Measurements from ENCODE around the gene SHKBP1. TPM values are rescaled to one million over a fixed set of nuclear protein-coding genes. Genes with fewer than 3 reads are reported as not detected.
"Not testable (repeated sequence)": the region's sequence is repeated elsewhere in the genome, so short reads cannot be mapped to it uniquely, and the experiment has no call there.

SHKBP1 gene
- total and polyA plus RNA-seq, 4 experiments from 2014 or later, result 137 to 170 (median 161) TPM

DNA sequence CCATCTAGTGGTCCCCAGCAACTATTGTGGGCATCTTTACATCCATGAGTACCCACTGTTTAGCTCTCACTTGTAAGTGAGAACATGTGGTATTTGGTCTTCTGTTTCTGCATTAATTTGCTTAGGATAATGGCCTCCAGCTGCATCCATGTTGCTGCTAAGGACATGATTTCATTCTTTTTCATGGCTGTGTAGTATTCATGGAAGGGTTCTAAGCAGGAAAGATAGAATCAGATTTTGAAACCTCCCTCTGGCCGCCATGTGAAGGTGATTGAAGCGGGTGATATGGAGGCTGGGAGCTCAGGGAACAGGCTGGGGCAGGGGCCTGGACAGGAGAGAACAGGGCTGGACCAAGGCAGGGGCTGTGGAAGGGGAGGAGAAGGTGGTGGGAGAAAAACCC, 44.6 kb downstream of the SHKBP1 start:
- H3K9me3 ChIP-seq (ENCODE audit: control insufficient read depth in 1 of 2, low read length in 2 of 2), result no peaks in the 10 kb centered on the region
- H3K4me1 ChIP-seq (ENCODE audit: insufficient read depth, low read length), result no peaks in the 10 kb centered on the region
- CTCF ChIA-PET (ENCODE audit: partially characterized antibody), result interaction anchor here (0.7 to 5.1 kb wide), 7 partner anchors 13 to 92 kb away, joined by 3 to 47 read pairs (median 5); partner anchors contain the start of gene LTBP4
- no peaks in the 10 kb centered on the region for H3K27me3 Mint-ChIP-seq
- DNase-seq, result no peak
- intact Hi-C loops (cut with micrococcal nuclease), result no loop called here
- peaks cover 18% of the 10 kb centered on the region for H3K36me3 ChIP-seq (ENCODE audit: insufficient read depth, low read length)
- POLR2A ChIA-PET (ENCODE audit: partially characterized antibody), result interaction anchor here (1.5 to 2.5 kb wide), 2 partner anchors 12 to 16 kb away, joined by 5 to 8 read pairs; no protein-coding TSS in a partner anchor
- H3K27ac ChIP-seq (ENCODE audit: low read depth, low read length), result no peak overlapping the region
- H3K27me3 ChIP-seq (ENCODE audit: insufficient read depth, low read length), result no peaks in the 10 kb centered on the region
- peak overlapping the region in 1 of 7 donors; percentile 18 for H3K27ac Mint-ChIP-seq
- H3K36me3 Mint-ChIP-seq, result peaks cover 38 to 45% of the 10 kb centered on the region in 2 donors
- no peak overlapping the region for H3K4me3 ChIP-seq (ENCODE audit: low read length in 2 of 2)
- H3K9me3 Mint-ChIP-seq, result no peaks in the 10 kb centered on the region
- H3K4me3 Mint-ChIP-seq, result no peak overlapping the region
- peaks cover 0 to 9% (median 4%) of the 10 kb centered on the region in 4 donors for H3K4me1 Mint-ChIP-seq

DNA sequence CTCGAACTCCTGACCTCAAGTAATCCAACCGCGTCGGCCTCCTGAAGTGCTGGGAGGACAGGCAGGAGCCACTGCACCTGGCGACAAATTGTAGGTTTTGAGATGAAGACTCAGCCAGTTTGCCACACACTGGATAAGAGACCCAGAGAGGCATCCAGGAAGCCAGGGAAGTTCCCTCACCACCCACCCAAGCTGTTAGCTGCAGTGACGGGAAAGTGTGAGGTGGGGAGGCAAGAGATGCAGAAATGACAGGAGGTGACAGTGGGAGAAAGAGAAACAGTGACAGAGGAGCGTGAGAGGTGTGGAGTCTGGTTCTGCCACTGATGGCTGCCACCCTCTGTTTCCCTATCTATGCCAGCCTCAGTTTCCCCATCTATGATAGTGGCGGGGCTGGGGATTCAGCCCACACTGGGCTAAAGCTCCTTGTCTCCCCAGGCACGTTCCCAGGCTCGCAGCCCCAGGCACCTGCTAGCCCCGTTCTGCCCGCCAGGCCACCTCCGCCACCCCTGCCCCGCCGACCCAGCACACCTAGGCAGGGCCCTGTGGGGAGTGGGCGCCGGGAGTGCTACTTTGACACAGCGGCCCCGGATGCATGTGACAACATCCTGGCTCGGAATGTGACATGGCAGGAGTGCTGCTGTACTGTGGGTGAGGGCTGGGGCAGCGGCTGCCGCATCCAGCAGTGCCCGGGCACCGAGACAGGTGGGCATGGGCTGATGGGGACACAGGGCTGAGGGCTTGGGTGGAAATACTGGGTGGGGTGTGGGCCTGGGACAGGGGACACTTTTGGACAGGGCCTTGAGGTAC, 45.5 kb downstream of the SHKBP1 start:
- Histone ChIP-seq H3K4me3 (ENCODE audit: low read length in 2 of 2) (no peak overlapping the region), H3K27me3 (ENCODE audit: insufficient read depth, low read length) (no peaks in the 10 kb centered on the region), H3K36me3 (ENCODE audit: insufficient read depth, low read length) (peaks cover 20% of the 10 kb centered on the region), H3K27ac (ENCODE audit: low read depth, low read length) (no peak overlapping the region), H3K9me3 (ENCODE audit: control insufficient read depth in 1 of 2, low read length in 2 of 2) (no peaks in the 10 kb centered on the region), H3K4me1 (ENCODE audit: insufficient read depth, low read length) (no peaks in the 10 kb centered on the region)
- Mint-ChIP-seq H3K27ac (peak overlapping the region in 1 of 7 donors; percentile 42), H3K4me3 (no peak overlapping the region), H3K36me3 (peaks cover 39 to 49% of the 10 kb centered on the region in 2 donors), H3K4me1 (peaks cover 0 to 4% (median 3%) of the 10 kb centered on the region in 4 donors), H3K9me3 (no peaks in the 10 kb centered on the region), H3K27me3 (no peaks in the 10 kb centered on the region)
- DNase-seq, result no peak
- intact Hi-C loops (cut with micrococcal nuclease), result no loop called here
- ChIA-PET CTCF (ENCODE audit: partially characterized antibody) (interaction anchor here (2.3 to 5.1 kb wide), 2 partner anchors 12 to 16 kb away, joined by 7 to 47 read pairs; no protein-coding TSS in a partner anchor), POLR2A (ENCODE audit: partially characterized antibody) (interaction anchor here (0.7 to 2.5 kb wide), 3 partner anchors 12 to 156 kb away, joined by 3 to 8 read pairs (median 5); partner anchors contain the start of gene RAB4B)

DNA sequence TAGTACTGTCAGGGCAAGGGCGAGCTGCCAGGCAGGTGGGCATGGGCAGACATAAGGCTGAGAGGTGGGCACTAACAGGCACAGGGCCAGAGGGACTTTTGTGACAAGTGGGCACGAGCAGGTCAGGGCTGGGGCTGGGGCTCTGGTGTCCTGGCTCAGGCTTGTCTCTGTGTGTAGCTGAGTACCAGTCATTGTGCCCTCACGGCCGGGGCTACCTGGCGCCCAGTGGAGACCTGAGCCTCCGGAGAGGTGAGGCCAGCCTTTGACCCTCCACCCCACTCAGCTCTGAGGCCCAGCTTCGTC, 46.1 kb downstream of the SHKBP1 start:
- no peaks in the 10 kb centered on the region for H3K9me3 ChIP-seq (ENCODE audit: control insufficient read depth in 1 of 2, low read length in 2 of 2)
- intact Hi-C loops (cut with micrococcal nuclease), result no loop called here
- Mint-ChIP-seq H3K4me3 (no peak overlapping the region), H3K4me1 (peaks cover 0 to 4% (median 3%) of the 10 kb centered on the region in 4 donors), H3K27me3 (no peaks in the 10 kb centered on the region), H3K27ac (no peak overlapping the region), H3K36me3 (peaks cover 39 to 52% of the 10 kb centered on the region in 2 donors), H3K9me3 (no peaks in the 10 kb centered on the region)
- DNase-seq, result no peak
- no peaks in the 10 kb centered on the region for H3K4me1 ChIP-seq (ENCODE audit: insufficient read depth, low read length)
- no peak overlapping the region for H3K4me3 ChIP-seq (ENCODE audit: low read length in 2 of 2)
- H3K36me3 ChIP-seq (ENCODE audit: insufficient read depth, low read length), result peaks cover 20% of the 10 kb centered on the region
- ChIA-PET CTCF (ENCODE audit: partially characterized antibody) (interaction anchor here (2.7 kb wide), 1 partner anchor 12 kb away, joined by 18 read pairs; no protein-coding TSS in a partner anchor), POLR2A (ENCODE audit: partially characterized antibody) (interaction anchor here (1.5 to 2.5 kb wide), 2 partner anchors 13 to 18 kb away, joined by 5 to 8 read pairs; no protein-coding TSS in a partner anchor)
- H3K27me3 ChIP-seq (ENCODE audit: insufficient read depth, low read length), result no peaks in the 10 kb centered on the region
- no peak overlapping the region for H3K27ac ChIP-seq (ENCODE audit: low read depth, low read length)

DNA sequence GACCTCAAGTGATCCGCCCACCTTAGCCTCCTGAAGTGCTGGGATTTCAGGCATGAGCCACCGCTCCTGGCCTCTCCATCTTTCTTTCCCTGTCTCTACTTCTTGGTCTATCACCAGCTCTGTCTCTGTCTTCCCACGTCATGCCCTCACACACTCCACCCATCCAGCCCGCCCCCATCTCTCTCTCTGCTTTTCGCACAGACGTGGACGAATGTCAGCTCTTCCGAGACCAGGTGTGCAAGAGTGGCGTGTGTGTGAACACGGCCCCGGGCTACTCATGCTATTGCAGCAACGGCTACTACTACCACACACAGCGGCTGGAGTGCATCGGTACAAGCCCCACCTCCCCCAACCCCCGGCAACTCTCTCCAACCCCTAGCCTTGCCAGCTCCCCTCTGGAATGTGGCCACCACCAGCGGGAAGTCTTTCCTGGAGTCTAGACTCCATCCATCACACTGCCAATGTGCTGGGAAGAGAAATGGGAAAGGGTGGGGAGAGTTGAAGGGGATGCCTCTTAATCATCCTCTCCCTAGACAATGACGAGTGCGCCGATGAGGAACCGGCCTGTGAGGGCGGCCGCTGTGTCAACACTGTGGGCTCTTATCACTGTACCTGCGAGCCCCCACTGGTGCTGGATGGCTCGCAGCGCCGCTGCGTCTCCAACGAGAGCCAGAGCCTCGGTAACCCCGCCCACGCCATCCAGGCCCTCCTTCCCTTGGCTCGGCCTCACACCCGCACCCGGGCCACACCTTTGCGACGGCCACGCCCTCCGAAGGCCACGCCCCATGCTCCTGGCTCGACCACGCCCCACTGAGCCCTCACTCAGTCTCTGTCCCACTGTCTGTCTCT, 47.0 kb downstream of the SHKBP1 start:
- ChIA-PET POLR2A (ENCODE audit: partially characterized antibody) (interaction anchor here (2.5 kb wide), 1 partner anchor 14 kb away, joined by 8 read pairs; no protein-coding TSS in a partner anchor), CTCF (ENCODE audit: partially characterized antibody) (interaction anchor here (2.7 kb wide), 1 partner anchor 11 kb away, joined by 18 read pairs; no protein-coding TSS in a partner anchor)
- Mint-ChIP-seq H3K27ac (peak overlapping the region in 1 of 7 donors; percentile 29), H3K36me3 (peaks cover 39 to 50% of the 10 kb centered on the region in 2 donors), H3K4me1 (peaks cover 0 to 4% (median 3%) of the 10 kb centered on the region in 4 donors), H3K27me3 (no peaks in the 10 kb centered on the region), H3K9me3 (no peaks in the 10 kb centered on the region), H3K4me3 (no peak overlapping the region)
- intact Hi-C loops (cut with micrococcal nuclease), result no loop called here
- Histone ChIP-seq H3K27ac (ENCODE audit: low read depth, low read length) (no peak overlapping the region), H3K4me3 (ENCODE audit: low read length in 2 of 2) (no peak overlapping the region), H3K36me3 (ENCODE audit: insufficient read depth, low read length) (peaks cover 20% of the 10 kb centered on the region), H3K9me3 (ENCODE audit: control insufficient read depth in 1 of 2, low read length in 2 of 2) (no peaks in the 10 kb centered on the region), H3K27me3 (ENCODE audit: insufficient read depth, low read length) (no peaks in the 10 kb centered on the region), H3K4me1 (ENCODE audit: insufficient read depth, low read length) (no peaks in the 10 kb centered on the region)
- DNase-seq, result no peak

DNA sequence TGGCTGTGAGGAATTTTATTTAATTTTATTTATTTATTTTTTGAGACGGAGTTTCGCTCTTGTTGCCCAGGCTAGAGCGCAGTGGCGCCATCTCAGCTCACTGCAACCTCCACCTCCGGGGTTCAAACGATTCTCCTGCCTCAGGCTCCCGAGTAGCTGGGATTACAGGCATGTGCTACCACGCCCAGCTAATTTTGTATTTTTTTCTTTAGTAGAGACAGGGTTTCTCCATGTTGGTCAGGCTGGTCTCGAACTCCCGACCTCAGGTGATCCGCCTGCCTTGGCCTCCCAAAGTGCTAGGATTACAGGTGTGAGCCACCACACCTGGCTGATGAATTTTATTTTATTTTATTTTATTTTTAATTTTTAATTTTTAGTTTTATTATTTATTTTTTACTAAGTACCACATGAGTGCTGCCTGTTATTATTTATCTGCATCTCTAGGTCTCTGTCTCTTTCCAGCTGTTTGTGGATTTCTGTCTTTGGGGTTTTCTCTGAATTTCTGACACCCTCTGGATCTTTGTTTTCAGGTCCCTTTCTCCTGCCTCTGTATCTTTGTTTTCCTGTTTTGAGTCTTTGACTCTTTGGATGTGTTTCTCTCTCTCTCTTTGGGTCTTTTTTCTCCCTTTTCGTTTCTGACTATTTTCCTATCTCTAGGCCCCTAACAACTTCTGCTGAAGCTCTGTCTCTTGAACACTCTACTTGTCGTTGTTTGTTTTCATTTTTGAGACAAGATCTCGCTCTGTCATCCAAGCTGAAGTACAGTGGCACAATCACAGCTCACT, 47.9 kb downstream of the SHKBP1 start:
- H3K27ac ChIP-seq (ENCODE audit: low read depth, low read length); H3K27me3 Mint-ChIP-seq; H3K9me3 ChIP-seq (ENCODE audit: control insufficient read depth in 1 of 2, low read length in 2 of 2); H3K27me3 ChIP-seq (ENCODE audit: insufficient read depth, low read length); H3K4me1 ChIP-seq (ENCODE audit: insufficient read depth, low read length); H3K4me3 Mint-ChIP-seq; H3K4me3 ChIP-seq (ENCODE audit: low read length in 2 of 2); H3K4me1 Mint-ChIP-seq; DNase-seq; H3K9me3 Mint-ChIP-seq; intact Hi-C loops (cut with micrococcal nuclease): not testable (repeated sequence)
- POLR2A ChIA-PET (ENCODE audit: partially characterized antibody), result interaction anchor here (1.1 kb wide), 1 partner anchor 16 kb away, joined by 3 read pairs; no protein-coding TSS in a partner anchor
- CTCF ChIA-PET (ENCODE audit: partially characterized antibody), result interaction anchor here (1.1 to 2.7 kb wide), 2 partner anchors 10 to 19 kb away, joined by 4 to 18 read pairs; no protein-coding TSS in a partner anchor
- H3K36me3 Mint-ChIP-seq, result peaks cover 37 to 43% of the 10 kb centered on the region in 2 donors
- peak overlapping the region in 3 of 7 donors; percentile 9 to 69 (median 65) for H3K27ac Mint-ChIP-seq
- peaks cover 16% of the 10 kb centered on the region for H3K36me3 ChIP-seq (ENCODE audit: insufficient read depth, low read length)

DNA sequence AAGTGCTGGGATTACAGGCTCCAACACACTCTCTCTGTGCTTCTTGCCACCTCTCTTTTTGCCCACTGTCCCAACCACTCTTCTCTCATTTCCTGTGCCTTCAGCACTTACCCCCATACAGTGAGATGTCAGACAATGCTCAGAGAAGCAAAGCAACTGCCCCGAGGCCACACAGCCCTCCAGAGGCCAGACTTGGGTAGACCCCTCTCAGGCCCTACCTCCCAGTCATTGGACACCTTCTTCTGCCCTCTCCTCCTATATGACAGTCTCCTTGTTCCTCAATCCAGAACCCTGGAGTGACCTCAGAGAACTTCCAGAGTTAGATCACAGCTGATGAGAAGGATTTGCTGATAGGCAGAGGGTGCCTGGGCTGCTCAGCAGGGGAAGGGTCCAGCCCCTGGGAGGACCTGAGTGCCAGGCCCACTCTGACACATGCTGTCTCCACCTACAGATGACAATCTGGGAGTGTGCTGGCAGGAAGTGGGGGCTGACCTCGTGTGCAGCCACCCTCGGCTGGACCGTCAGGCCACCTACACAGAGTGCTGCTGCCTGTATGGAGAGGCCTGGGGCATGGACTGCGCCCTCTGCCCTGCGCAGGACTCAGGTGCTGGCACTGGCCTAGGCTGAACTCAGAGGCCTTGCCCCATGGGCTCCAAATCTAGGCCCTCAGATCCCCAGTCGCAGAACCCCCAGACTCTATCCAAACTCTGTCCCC, 48.9 kb downstream of the SHKBP1 start:
- intact Hi-C loops (cut with micrococcal nuclease), result no loop called here
- Histone ChIP-seq H3K27ac (ENCODE audit: low read depth, low read length) (no peak overlapping the region), H3K36me3 (ENCODE audit: insufficient read depth, low read length) (peaks cover 12% of the 10 kb centered on the region), H3K4me1 (ENCODE audit: insufficient read depth, low read length) (no peaks in the 10 kb centered on the region), H3K4me3 (ENCODE audit: low read length in 2 of 2) (no peak overlapping the region), H3K27me3 (ENCODE audit: insufficient read depth, low read length) (no peaks in the 10 kb centered on the region), H3K9me3 (ENCODE audit: control insufficient read depth in 1 of 2, low read length in 2 of 2) (no peaks in the 10 kb centered on the region)
- Mint-ChIP-seq H3K4me1 (peaks cover 0 to 7% (median 2%) of the 10 kb centered on the region in 4 donors), H3K36me3 (peaks cover 36 to 42% of the 10 kb centered on the region in 2 donors), H3K4me3 (no peak overlapping the region), H3K9me3 (no peaks in the 10 kb centered on the region), H3K27me3 (no peaks in the 10 kb centered on the region), H3K27ac (peak overlapping the region in 3 of 7 donors; percentile 18 to 72 (median 28))
- CTCF ChIA-PET (ENCODE audit: partially characterized antibody), result interaction anchor here (1.1 to 2.7 kb wide), 2 partner anchors 9 to 20 kb away, joined by 4 to 18 read pairs; no protein-coding TSS in a partner anchor
- no peak for DNase-seq
- POLR2A ChIA-PET (ENCODE audit: partially characterized antibody), result interaction anchor here (0.5 to 1.1 kb wide), 2 partner anchors 17 to 88 kb away, joined by 3 read pairs; no protein-coding TSS in a partner anchor
